HEK293 (cell line): ENCODE measurements around the gene PARP1.

ENCODE experiments used
- GLI2 ChIP-seq: fragments of 450-650 bp; formaldehyde crosslinking; IDR thresholded peaks from 2 replicates; pipeline ENCODE4; 2017; ENCODE audit warnings: missing biosample characterization, missing genetic modification characterization, low read depth, borderline replicate concordance
- HOXC10 ChIP-seq: sonication (generic); formaldehyde crosslinking; IDR thresholded peaks from 2 replicates; pipeline ENCODE4 v1.8.1; 2023; ENCODE audit warnings: mild to moderate bottlenecking, missing genetic modification reagents
- KLF10 ChIP-seq: fragments of 450-650 bp; IDR thresholded peaks from 2 replicates; pipeline ENCODE4 v1.5.1; 2018; ENCODE audit warnings: missing biosample characterization, mild to moderate bottlenecking, missing genetic modification characterization
- PRDM10 ChIP-seq: fragments of 450-650 bp; formaldehyde crosslinking; IDR thresholded peaks from 2 replicates; pipeline ENCODE4 v1.5.1; 2016; ENCODE audit warnings: missing biosample characterization, missing genetic modification characterization
- SCRT1 ChIP-seq: fragments of 450-650 bp; formaldehyde crosslinking; IDR thresholded peaks from 2 replicates; pipeline ENCODE4 v1.5.1; 2016; ENCODE audit warnings: missing biosample characterization, missing genetic modification characterization, borderline replicate concordance
- TCF7L2 ChIP-seq: IDR thresholded peaks from 2 replicates; pipeline ENCODE4 v1.6.1; 2011; ENCODE audit warnings: low read depth, mild to moderate bottlenecking, inconsistent platforms, low read length, moderate library complexity, borderline replicate concordance
- ZEB2 ChIP-seq: fragments of 450-650 bp; formaldehyde crosslinking; IDR thresholded peaks from 2 replicates; pipeline ENCODE4 v1.5.1; 2016; ENCODE audit warnings: missing biosample characterization, missing genetic modification characterization
- ZNF121 ChIP-seq: fragments of 450-650 bp; formaldehyde crosslinking; IDR thresholded peaks from 2 replicates; pipeline ENCODE4 v1.5.1; 2016; ENCODE audit warnings: missing biosample characterization, missing genetic modification characterization
- ZNF138 ChIP-seq: fragments of 450-650 bp; formaldehyde crosslinking; IDR thresholded peaks from 2 replicates; pipeline ENCODE4 v1.5.1; 2016; ENCODE audit warnings: missing biosample characterization, missing genetic modification characterization, borderline replicate concordance
- ZNF140 ChIP-seq: fragments of 450-650 bp; formaldehyde crosslinking; IDR thresholded peaks from 2 replicates; pipeline ENCODE4 v1.5.1; 2016; ENCODE audit warnings: missing biosample characterization, missing genetic modification characterization
- ZNF18 ChIP-seq: fragments of 450-650 bp; formaldehyde crosslinking; IDR thresholded peaks from 2 replicates; pipeline ENCODE4 v1.5.1; 2016; ENCODE audit warnings: missing biosample characterization, missing genetic modification characterization
- ZNF2 ChIP-seq: fragments of 450-650 bp; formaldehyde crosslinking; IDR thresholded peaks from 2 replicates; pipeline ENCODE4 v1.5.1; 2016; ENCODE audit warnings: missing biosample characterization, missing genetic modification characterization
- ZNF202 ChIP-seq: fragments of 450-650 bp; formaldehyde crosslinking; IDR thresholded peaks from 2 replicates; pipeline ENCODE4 v1.5.1; 2016; ENCODE audit warnings: missing biosample characterization, missing genetic modification characterization, borderline replicate concordance
- ZNF211 ChIP-seq: fragments of 450-650 bp; formaldehyde crosslinking; IDR thresholded peaks from 2 replicates; pipeline ENCODE4 v1.5.1; 2016; ENCODE audit warnings: low read depth, missing biosample characterization, missing genetic modification characterization
- ZNF214 ChIP-seq: fragments of 450-650 bp; formaldehyde crosslinking; IDR thresholded peaks from 2 replicates; pipeline ENCODE4 v1.5.1; 2017; ENCODE audit warnings: missing biosample characterization, mild to moderate bottlenecking, missing genetic modification characterization, borderline replicate concordance
- ZNF221 ChIP-seq: fragments of 450-650 bp; formaldehyde crosslinking; IDR thresholded peaks from 2 replicates; pipeline ENCODE4 v1.5.1; 2017; ENCODE audit warnings: missing biosample characterization, missing genetic modification characterization, borderline replicate concordance
- ZNF280D ChIP-seq: fragments of 450-650 bp; formaldehyde crosslinking; IDR thresholded peaks from 2 replicates; pipeline ENCODE4 v1.5.1; 2016; ENCODE audit warnings: missing biosample characterization, missing genetic modification characterization
- ZNF514 ChIP-seq: fragments of 450-650 bp; formaldehyde crosslinking; IDR thresholded peaks from 2 replicates; pipeline ENCODE4 v1.5.1; 2016; ENCODE audit warnings: missing biosample characterization, missing genetic modification characterization
- ZNF610 ChIP-seq: fragments of 450-650 bp; formaldehyde crosslinking; IDR thresholded peaks from 2 replicates; pipeline ENCODE4 v1.5.1; 2016; ENCODE audit warnings: missing biosample characterization, missing genetic modification characterization, borderline replicate concordance
- ZNF654 ChIP-seq: fragments of 450-650 bp; formaldehyde crosslinking; IDR thresholded peaks from 2 replicates; pipeline ENCODE4 v1.5.1; 2016; ENCODE audit warnings: low read depth, missing biosample characterization, missing genetic modification characterization
- ZNF768 ChIP-seq: fragments of 450-650 bp; formaldehyde crosslinking; IDR thresholded peaks from 2 replicates; pipeline ENCODE4 v1.5.1; 2018; ENCODE audit warnings: missing biosample characterization, mild to moderate bottlenecking, missing genetic modification characterization
- ZNF791 ChIP-seq: fragments of 450-650 bp; formaldehyde crosslinking; IDR thresholded peaks from 2 replicates; pipeline ENCODE4 v1.5.1; 2016; ENCODE audit warnings: missing biosample characterization, missing genetic modification characterization
- ZNF837 ChIP-seq: fragments of 450-650 bp; formaldehyde crosslinking; IDR thresholded peaks from 2 replicates; pipeline ENCODE4 v1.5.1; 2016; ENCODE audit warnings: missing biosample characterization, missing genetic modification characterization
- TF ChIP-seq, protein P1 (sequence below): fragments of 450-650 bp; formaldehyde crosslinking; IDR thresholded peaks from 2 replicates; pipeline ENCODE4 v1.5.1; 2016; ENCODE audit warnings: missing biosample characterization, missing genetic modification characterization
- TF ChIP-seq, protein P2 (sequence below): fragments of 450-650 bp; formaldehyde crosslinking; IDR thresholded peaks from 2 replicates; pipeline ENCODE4 v1.5.1; 2016; ENCODE audit warnings: missing biosample characterization, missing genetic modification characterization

PARP1 gene

DNA sequence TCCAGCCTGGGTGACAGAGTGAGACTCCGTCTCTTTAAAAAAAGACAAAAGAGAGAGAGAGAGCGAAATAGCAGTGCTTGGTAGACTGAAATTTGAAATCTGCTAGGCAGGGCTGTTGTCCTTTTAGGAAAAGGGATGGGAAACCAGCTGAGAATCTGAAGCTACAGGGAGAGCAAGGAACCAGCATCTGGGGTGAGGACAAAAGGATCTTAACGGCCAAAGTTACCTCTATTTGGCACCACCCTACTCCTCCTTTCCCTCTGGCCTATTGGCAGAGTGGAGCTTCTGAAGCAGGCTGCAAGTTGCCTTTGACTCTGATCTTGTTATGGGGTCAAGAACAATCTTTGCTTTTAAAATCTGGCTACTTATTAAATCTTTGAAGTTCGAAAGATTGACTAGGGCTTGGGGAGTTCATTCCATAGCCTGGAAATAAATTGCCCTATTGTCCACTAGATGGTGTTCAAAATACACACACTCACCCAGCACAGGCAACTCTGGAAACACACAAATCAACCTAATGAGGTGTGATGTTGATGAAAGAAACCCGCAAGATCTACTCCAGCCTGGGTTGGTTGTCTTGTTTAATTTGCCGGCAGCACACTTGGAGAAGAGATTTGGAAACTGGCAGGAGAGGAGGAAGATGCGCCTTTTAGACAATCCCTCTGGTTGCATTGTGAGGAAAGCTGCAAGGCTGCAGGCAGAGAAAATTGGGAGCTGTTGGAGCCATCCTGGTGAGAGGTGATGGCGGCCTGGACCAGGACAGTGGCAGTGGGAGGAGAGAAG lies 16.5 kb upstream of the PARP1 start (continued):
- TF ChIP-seq ZNF18 (peak; percentile 79), ZNF514 (tag by site-specific recombination) (no peak), ZNF211 (tag by site-specific recombination) (no peak), ZEB2 (peak; percentile 56; the same call in 1 of the 2 replicates), ZNF654 (tag by site-specific recombination) (peak; percentile 93), ZNF202 (tag by site-specific recombination) (no peak), HOXC10 (CRISPR knock-in tag) (no peak), ZNF140 (tag by site-specific recombination) (no peak), ZNF138 (no peak), ZNF610 (tag by site-specific recombination) (0 out of 2 replicates have a peak, but pooled peaks have one; percentile 59), ZNF837 (tag by site-specific recombination) (no peak), ZNF768 (tag by site-specific recombination) (no peak), TCF7L2 (peak; percentile 92; the same call in 1 of the 2 replicates), ZNF221 (tag by site-specific recombination) (no peak), GLI2 (tag by site-specific recombination) (no peak), ZNF280D (tag by site-specific recombination) (no peak), ZNF214 (tag by site-specific recombination) (no peak), KLF10 (tag by site-specific recombination) (no peak), ZNF121 (tag by site-specific recombination) (no peak), SCRT1 (no peak), PRDM10 (tag by site-specific recombination) (no peak), ZNF791 (tag by site-specific recombination) (no peak), ZNF2 (peak; percentile 80; the same call in 1 of the 2 replicates)
- TF ChIP-seq, protein P1, sequence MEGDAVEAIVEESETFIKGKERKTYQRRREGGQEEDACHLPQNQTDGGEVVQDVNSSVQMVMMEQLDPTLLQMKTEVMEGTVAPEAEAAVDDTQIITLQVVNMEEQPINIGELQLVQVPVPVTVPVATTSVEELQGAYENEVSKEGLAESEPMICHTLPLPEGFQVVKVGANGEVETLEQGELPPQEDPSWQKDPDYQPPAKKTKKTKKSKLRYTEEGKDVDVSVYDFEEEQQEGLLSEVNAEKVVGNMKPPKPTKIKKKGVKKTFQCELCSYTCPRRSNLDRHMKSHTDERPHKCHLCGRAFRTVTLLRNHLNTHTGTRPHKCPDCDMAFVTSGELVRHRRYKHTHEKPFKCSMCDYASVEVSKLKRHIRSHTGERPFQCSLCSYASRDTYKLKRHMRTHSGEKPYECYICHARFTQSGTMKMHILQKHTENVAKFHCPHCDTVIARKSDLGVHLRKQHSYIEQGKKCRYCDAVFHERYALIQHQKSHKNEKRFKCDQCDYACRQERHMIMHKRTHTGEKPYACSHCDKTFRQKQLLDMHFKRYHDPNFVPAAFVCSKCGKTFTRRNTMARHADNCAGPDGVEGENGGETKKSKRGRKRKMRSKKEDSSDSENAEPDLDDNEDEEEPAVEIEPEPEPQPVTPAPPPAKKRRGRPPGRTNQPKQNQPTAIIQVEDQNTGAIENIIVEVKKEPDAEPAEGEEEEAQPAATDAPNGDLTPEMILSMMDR (tag by site-specific recombination), result peak; percentile 88
- TF ChIP-seq, protein P2, sequence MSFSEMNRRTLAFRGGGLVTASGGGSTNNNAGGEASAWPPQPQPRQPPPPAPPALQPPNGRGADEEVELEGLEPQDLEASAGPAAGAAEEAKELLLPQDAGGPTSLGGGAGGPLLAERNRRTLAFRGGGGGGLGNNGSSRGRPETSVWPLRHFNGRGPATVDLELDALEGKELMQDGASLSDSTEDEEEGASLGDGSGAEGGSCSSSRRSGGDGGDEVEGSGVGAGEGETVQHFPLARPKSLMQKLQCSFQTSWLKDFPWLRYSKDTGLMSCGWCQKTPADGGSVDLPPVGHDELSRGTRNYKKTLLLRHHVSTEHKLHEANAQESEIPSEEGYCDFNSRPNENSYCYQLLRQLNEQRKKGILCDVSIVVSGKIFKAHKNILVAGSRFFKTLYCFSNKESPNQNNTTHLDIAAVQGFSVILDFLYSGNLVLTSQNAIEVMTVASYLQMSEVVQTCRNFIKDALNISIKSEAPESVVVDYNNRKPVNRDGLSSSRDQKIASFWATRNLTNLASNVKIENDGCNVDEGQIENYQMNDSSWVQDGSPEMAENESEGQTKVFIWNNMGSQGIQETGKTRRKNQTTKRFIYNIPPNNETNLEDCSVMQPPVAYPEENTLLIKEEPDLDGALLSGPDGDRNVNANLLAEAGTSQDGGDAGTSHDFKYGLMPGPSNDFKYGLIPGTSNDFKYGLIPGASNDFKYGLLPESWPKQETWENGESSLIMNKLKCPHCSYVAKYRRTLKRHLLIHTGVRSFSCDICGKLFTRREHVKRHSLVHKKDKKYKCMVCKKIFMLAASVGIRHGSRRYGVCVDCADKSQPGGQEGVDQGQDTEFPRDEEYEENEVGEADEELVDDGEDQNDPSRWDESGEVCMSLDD (tag by site-specific recombination), result no peak
